NCI-H1048 (cell line): ENCODE data around the gene PAQR5.

Experiments
- DNase-seq: peaks from one replicate; lab custom pipeline; 2025; lab: John Stamatoyannopoulos, UW

The PAQR5 gene

DNA sequence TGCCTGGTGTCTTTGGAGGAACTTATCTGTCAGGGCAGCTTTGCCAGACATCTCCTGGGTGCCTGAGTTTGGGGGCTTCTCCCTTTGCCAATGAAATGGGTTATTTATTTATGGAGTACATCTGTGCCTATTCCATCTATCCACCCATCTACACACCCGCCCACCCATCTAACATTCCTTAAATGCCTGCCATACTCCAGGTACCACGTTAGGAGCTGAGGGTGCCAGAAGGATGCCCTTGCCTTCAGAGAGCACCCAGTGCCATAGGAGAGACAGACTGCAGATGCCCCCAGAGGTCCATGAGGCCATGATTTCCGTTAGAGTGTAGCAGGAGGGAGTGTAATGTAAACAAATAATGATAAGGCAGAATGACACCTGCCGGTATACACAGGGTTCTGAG lies 93.6 kb downstream of the PAQR5 start:
- DNase-seq: no peak

GRCh38 chr15:69393831-69394491 lies 95.2 kb downstream of the PAQR5 start:
- DNase-seq: no peak

GRCh38 chr15:69394556-69395282 lies 96.0 kb downstream of the PAQR5 start:
- peak; percentile 53 for DNase-seq

GRCh38 chr15:69395460-69395859 lies 96.7 kb downstream of the PAQR5 start:
- no peak for DNase-seq

- no peak for DNase-seq
These were observed 97.3 kb downstream of the PAQR5 start for GRCh38 chr15:69395991-69396390.

GRCh38 chr15:69398491-69398891 lies 99.8 kb downstream of the PAQR5 start:
- DNase-seq: no peak

DNA sequence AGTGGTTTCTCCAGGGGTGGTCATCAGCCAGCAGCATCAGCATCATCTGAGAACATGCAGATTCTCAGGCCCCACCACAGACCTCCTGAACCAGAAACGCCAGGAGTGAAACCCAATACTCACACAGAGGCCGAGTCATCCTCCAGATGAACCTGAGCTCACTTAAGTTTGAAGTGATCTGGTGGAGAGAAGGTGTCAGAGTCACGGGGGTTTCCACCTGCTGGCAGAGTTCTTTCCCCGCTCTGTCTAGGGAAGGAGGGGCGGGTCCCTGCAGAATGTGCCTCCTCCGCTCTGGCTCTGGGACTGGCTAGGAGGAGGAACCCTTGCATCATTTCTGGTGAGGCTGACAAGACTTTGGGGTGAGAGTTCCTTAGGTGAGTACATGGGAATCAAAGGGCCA lies 102.1 kb downstream of the PAQR5 start:
- DNase-seq: no peak

- DNase-seq: no peak
These were observed 104.1 kb downstream of the PAQR5 start for GRCh38 chr15:69402816-69403215.

DNA sequence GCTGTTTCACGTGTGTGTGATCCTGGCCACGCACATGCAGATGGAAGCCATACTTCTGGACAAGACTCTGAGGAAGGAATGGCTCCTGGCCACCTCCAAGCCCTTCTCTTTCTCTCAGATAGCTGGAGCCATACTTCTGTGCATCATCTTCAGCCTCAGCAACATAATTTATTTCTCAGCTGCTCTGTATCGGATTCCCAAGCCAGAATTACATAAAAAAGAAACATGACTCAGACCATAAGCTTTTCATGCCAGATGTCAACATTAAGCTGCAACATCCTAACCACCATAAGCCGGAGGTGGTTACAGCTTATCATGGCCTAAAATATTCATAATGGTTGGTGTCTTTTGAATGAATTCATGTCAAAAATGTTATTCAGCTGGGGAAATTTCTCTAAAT lies 104.9 kb downstream of the PAQR5 start:
- DNase-seq: no peak

DNA sequence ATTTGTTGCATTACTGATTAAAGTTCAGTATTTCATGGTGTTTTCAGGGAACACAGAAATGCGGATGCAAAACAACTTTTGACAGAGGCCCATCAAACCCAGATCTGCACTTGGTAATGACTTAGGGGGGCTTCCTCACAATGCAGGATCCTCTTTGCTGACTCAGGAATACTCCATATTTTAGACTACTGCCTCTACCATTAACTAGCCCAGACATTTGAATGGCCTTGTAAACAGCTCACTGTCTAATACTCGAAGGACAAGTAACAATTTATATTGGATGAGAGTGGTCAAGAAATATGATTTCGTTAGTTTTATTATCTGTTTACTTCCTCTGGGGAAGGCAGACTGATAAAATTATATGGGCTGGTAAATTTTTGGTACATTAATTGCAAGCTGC lies 106.4 kb downstream of the PAQR5 start:
- no peak for DNase-seq

DNA sequence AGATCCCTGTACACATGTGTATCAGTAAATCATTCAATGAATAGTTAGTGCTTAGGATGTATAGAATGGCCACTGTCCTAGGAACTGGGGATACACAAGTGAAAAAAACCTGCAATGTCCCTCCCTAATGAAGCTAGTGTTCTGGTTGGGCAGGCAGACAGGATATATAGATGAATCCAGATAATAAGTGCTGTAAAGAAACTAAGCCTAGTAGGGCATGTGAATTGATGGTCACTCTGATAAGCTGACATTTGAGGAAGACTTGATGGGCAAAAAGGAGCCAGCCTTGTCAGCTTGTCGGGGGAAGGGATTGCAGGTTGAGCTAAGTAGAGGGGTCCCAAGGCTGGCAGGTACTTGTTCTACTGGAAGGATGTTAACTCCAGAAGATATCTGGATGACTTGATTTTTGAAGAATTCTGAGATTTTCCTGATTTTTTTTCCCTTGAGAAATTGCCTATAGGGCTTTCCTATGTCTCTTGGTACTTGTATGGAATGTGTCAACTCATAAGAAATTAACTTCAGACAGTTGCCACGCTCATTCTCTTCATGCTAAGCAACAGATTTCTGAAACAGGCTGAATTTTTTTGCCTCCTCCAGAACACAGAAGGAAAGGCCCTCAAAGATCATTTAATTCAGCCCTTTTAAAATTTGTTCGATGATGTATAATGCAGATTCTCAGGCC lies 109.1 kb downstream of the PAQR5 start:
- DNase-seq: no peak

DNA sequence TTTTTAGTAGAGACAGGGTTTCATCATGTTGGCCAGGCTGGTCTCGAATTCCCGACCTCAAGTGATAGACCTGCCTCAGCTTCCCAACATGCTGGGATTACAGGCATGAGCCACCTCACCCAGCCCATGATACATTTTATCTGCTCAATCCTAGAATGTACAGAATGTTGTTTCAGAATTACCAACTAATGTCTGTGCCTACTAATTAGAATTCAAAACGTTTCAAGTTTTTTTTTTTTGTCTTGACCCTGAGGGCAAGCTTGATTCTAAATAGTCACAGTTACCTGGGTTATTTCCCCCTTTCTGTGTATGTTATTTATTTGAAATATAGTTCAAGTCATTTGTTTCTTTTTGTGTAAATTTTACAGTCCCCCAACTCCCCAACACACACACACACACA lies 110.1 kb downstream of the PAQR5 start:
- DNase-seq: no peak

DNA sequence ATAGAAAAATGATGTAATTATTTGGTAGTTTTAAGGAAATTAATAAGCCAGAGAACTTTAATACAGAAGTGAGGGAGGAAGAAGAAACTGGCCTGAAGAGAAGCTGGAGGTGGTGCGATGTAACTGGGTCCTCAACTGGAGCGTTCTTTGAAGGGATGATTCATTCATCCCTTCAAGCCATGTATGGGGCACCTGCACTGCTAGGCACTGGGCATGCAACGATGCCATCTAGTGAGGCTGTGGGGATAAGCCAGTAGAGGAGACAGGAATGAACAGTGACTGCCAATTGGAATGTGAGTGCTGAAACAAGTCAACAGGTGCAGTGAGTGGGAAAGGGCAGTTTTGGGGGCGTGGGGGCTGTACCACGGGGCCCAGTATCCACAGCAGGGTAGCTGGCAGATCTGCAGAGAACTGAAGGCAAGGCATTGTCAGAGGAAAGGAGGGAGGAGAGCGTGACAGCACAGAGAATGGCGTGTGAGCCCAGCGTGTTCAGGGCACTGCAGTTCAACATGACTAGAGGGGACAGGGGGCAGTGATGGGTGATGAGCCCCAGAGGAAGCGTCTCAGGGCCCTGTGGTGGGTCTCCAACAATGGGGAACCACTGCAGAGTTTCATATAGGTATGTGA lies 111.6 kb downstream of the PAQR5 start:
- no peak for DNase-seq

- no peak for DNase-seq
These were observed 113.6 kb downstream of the PAQR5 start for GRCh38 chr15:69412274-69412673.

DNA sequence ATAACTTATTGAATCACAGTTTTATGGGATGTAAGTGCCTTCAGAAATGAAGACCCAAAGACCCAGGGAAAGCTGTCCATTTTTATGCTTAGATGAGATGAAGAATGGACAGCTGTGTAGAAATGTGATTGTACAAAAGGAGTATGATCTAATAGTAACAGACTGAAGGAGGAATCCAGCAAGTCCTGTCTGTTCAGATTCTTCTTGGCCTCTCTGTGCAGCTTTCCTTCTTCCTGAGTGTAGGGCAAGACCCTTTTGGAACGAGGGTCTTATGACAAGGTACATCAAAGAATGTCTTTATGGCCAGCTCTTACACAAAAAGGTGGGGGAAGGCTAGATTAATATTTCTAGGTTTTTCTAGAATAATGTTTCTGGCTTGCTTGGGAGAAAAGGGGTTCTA lies 114.0 kb downstream of the PAQR5 start:
- no peak for DNase-seq

DNA sequence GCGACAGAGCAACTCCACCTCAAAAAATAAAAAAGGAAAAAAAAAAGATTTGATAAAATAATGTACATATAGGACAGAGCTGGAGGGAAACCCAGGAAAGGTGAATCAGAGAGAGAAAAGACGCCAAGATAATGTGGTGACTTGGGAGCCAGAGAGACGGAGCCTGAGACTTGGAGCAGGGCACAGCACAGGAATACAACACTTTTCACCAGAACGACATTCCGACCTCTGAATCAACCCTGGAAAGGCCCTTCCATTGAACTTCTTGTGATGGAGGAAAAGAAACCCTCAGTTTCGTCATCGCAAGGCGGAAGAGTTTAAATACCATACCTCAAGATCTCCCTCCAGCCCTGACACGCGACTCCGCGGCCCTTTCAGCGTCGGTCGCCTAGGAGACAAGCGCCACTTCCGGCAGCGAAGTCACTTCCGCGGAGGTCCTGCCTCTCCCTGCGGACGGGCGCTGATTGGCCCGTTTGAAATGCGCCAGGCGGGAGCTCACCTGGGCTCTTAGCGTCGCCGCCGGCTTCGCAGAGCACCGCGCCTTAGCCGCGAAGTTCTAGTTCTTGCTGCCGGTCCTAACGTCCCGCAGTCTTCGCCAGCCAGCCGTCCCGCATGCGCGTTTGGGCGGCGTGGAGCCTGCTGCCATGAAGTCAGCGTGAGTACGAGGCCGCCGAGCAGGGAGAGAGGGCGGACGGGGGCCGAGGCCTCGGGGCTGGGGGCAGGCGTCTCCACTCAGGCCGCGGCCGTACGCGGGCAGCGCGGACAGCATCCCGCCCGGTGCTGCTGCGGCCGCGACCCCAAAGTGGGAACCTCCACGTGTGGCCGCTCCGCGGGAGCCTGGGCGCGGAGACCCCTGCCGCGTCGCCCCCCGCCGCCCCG lies 115.3 kb downstream of the PAQR5 start, which contains the start of gene KIF23:
Gene KIF23, plus strand, starts transcription at position 528 of the 879 bp plus-strand sequence. Its CDS starts 117 bp downstream, at position 645.
- peak; percentile 88 for DNase-seq

DNA sequence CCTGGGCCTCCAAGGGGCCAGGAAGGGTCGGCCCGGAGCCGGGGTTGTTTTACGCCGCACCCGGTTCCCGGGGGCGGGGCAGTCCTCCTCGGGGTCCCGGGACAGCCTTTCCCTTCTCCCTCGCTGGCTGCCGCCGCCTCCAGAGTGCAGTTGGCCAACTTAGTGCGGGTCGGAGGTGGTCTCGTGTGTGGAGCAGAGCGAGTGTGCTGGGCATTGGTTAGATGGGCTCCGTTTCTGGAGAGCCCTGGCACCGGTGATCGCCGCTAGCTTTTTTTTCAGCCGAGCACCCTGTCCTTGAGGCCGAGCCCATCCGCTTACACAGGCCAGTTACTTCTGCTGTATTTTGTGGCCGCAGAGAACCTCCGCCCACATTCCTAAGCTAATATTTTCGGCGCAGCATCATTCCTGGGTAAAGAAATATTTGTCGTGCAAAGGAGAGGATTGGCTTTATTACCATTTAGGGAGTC lies 116.0 kb downstream of the PAQR5 start:
- no peak for DNase-seq

DNA sequence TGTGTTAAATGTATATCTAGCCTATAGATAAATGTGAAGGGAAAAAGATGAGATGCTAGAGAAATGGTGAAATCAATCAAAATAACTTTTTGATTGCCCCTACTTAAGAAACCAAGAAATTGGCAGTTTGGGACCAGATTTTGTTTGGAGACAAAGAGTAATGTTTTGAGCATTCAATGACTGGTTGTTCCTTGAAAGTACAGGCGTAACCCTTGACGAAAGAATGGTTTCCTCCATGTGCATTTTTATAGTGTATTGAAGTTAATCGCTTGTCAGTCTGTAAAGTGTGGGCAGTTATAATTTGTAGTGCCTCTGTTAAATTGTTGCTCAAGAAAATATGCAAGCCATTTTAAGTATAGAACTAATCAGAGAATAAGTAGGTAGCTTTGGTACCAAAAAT lies 116.7 kb downstream of the PAQR5 start:
- DNase-seq: no peak

DNA sequence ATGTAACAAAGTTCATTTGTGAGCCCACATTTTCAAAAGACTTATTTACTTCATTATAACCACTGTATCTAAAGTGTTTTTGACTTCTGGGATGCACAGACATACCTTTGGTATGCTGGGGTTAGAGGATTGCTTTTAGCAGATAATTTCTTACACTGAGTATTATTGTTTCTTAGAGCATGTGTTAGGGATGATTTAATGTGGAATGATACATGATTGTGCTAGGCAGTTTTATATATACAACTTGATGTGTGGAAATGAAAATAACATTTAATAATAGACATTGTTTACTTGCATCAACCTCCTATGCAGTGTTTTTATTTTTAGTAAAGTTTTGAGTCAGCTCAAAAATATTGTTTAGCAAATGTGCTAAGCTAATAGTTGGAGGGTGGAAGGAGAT lies 118.9 kb downstream of the PAQR5 start:
- no peak for DNase-seq

DNA sequence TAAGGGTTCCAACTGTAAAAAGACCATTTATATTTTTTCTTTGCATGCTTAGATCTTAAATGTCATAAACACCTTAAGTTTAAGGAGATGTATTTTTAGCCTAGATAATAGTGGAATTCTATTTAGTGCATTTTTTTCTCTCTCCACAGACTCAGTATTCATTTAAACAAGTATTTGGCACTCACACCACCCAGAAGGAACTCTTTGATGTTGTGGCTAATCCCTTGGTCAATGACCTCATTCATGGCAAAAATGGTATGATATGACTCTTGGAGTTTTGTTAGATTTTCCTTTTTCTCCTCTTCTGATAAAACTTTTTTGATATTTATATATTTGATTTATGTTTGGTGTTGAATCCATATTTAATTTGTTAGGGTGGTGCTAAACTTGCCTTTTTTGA lies 122.8 kb downstream of the PAQR5 start:
- DNase-seq: no peak

DNA sequence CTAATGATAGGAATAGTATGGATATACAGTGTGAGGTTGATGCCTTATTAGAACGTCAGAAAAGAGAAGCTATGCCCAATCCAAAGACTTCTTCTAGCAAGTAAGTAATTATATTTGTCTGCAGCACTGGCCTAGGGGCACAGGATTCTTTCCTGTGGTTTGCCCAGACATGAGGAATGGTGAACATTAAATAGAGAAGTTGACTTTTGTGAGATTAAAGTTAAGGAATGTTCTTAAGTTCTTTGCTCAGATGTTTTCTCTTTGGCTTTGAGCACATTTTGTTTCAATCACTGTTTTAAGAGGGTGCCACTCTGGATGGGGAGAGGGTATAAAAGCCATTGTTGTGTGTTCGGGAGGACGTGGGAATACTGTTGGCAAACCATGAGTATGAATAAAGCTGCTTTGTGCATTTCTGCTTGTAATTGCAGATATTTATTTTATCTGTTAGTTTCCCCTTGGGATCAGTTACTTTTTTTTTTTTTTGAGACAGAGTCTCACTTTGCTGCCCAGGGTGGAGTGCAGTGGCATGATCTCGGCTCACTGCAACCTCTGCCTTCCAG lies 123.7 kb downstream of the PAQR5 start:
- DNase-seq: no peak
